Stomach (tissue), 4 donors: Measurements from ENCODE around the gene IKBKG.

Source experiments
- EP300 ChIP-seq: sonication (generic); formaldehyde crosslinking; IDR thresholded peaks from one replicate; pipeline ENCODE4 v1.6.1; 2017; ENCODE audit warnings: antibody characterized with exemption
- POLR2AphosphoS5 ChIP-seq, 3 donors: sonication (generic); formaldehyde crosslinking; IDR thresholded peaks; one replicate each; pipeline ENCODE4 v1.6.1; 2016; ENCODE audit warnings: antibody characterized with exemption in 3 of 3

GRCh38 chrX:154548028-154548316 is 552 bp downstream of the IKBKG start:
- TF ChIP-seq EP300 (no peak), POLR2AphosphoS5 (IDR thresholded peaks at IDR 0.05) (no peak)
